ENCODE results near the gene PKNOX2. TPM values are rescaled to one million over a fixed set of nuclear protein-coding genes. Genes with fewer than 3 reads are reported as not detected.

Gene PKNOX2
- total and polyA plus RNA-seq, 10 of the 15 experiments (the other 5 are each of a cell fraction or from before 2014, with no cell fraction given) = not detected

DNA sequence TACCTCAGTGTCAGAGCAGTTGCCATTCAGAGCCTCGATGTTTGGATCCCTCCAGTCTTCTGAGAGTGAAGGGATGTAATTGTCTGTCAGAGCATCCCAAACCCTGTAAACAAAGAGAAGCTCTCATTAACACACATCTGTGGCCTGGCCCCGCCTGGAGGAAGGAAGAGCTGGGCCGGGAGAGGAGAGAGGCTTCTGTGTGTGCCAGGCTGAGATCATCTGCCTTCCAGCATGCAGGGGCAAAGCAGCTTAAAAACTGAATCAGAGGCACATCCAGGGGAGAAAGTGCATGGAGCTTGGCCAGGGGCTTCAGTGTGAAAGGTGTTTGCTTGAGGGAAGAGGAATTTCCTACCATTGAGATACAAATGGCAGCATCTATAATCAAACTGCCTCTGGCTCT is 317.0 kb downstream of the PKNOX2 start:
- Histone ChIP-seq H3K4me1 (ENCODE audit: control insufficient read depth, insufficient read depth, low read length) (no peaks in the 10 kb centered on the region), H3K9ac (ENCODE audit: control insufficient read depth, insufficient read depth, low read length) (no peak overlapping the region), H3K4me3 (no peak overlapping the region), H3K9me3 (replicated peaks; ENCODE audit: control insufficient read depth, insufficient read depth, low read length) (no peaks in the 10 kb centered on the region), H3K27ac (ENCODE audit: control insufficient read depth, insufficient read depth) (no peak overlapping the region), H3K4me2 (ENCODE audit: control insufficient read depth, insufficient read depth) (no peak overlapping the region), H2AFZ (ENCODE audit: control insufficient read depth, low read depth, low read length) (no peak overlapping the region), H3K79me2 (ENCODE audit: control insufficient read depth, insufficient read depth, low read length) (no peaks in the 10 kb centered on the region), H3K27me3 (replicated peaks in 1 of 2; ENCODE audit: control insufficient read depth in 2 of 2, insufficient read depth in 2 of 2, low read length in 1 of 2) (no peaks in the 10 kb centered on the region), H4K20me1 (ENCODE audit: control insufficient read depth, insufficient read depth) (no peaks in the 10 kb centered on the region), H3K36me3 (ENCODE audit: control insufficient read depth in 2 of 2, insufficient read depth in 2 of 2, low read length in 1 of 2) (no peaks in the 10 kb centered on the region)
- DNase-seq (ENCODE audit: low read depth, low spot score) (no peak), ATAC-seq (no peak), FAIRE-seq (no peak)
- ChIA-PET SMC1A (ENCODE audit: uncharacterized antibody, unreplicated experiment) (no interaction called here), CTCF (interaction anchor here (2.0 kb wide), 1 partner anchor 28 kb away, joined by 6 read pairs; no protein-coding TSS in a partner anchor), POLR2A (no interaction called here), RAD21 (ENCODE audit: unreplicated experiment) (no interaction called here)
- 51% methylated on average over 3 of the region's 3 CpGs for WGBS (ENCODE audit: insufficient coverage, insufficient replicate concordance, low lambda C conversion rate, missing lambda C conversion rate)
- no TSS peak for BruUV-seq (replicated peaks)
- in situ Hi-C loops (cut with MboI) (no loop called here), intact Hi-C loops (cut with micrococcal nuclease; ENCODE audit: unreplicated experiment) (no loop called here)
- no peak for TF ChIP-seq CBFB (IDR thresholded peaks at IDR 0.05; ENCODE audit: low read depth)
- TF ChIP-seq, protein P1, sequence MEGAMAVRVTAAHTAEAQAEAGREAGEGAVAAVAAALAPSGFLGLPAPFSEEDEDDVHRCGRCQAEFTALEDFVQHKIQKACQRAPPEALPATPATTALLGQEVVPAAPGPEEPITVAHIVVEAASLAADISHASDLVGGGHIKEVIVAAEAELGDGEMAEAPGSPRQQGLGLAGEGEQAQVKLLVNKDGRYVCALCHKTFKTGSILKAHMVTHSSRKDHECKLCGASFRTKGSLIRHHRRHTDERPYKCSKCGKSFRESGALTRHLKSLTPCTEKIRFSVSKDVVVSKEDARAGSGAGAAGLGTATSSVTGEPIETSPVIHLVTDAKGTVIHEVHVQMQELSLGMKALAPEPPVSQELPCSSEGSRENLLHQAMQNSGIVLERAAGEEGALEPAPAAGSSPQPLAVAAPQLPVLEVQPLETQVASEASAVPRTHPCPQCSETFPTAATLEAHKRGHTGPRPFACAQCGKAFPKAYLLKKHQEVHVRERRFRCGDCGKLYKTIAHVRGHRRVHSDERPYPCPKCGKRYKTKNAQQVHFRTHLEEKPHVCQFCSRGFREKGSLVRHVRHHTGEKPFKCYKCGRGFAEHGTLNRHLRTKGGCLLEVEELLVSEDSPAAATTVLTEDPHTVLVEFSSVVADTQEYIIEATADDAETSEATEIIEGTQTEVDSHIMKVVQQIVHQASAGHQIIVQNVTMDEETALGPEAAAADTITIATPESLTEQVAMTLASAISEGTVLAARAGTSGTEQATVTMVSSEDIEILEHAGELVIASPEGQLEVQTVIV (IDR thresholded peaks at IDR 0.05; ENCODE audit: borderline replicate concordance, partially characterized antibody) = no peak
- no peak for TF ChIP-seq SREBF1 (IDR thresholded peaks at IDR 0.05; ENCODE audit: low read length)
- TF ChIP-seq IKZF1 (conservative IDR thresholded peaks at IDR 0.05) = no peak
- TF ChIP-seq, protein P2, sequence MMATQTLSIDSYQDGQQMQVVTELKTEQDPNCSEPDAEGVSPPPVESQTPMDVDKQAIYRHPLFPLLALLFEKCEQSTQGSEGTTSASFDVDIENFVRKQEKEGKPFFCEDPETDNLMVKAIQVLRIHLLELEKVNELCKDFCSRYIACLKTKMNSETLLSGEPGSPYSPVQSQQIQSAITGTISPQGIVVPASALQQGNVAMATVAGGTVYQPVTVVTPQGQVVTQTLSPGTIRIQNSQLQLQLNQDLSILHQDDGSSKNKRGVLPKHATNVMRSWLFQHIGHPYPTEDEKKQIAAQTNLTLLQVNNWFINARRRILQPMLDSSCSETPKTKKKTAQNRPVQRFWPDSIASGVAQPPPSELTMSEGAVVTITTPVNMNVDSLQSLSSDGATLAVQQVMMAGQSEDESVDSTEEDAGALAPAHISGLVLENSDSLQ (IDR thresholded peaks at IDR 0.05) = no peak
- TF ChIP-seq NR2F1 (conservative IDR thresholded peaks at IDR 0.05) = no peak
- no peak for TF ChIP-seq NFYB (IDR thresholded peaks at IDR 0.05; ENCODE audit: insufficient read depth, low read depth, low read length)
- no peak for TF ChIP-seq RUNX3 (IDR thresholded peaks at IDR 0.05; ENCODE audit: low read length)
- TF ChIP-seq MEF2A (IDR thresholded peaks at IDR 0.05; ENCODE audit: insufficient read depth, low read depth, low read length) = no peak
- TF ChIP-seq MYC (IDR thresholded peaks at IDR 0.05; ENCODE audit: insufficient read depth, insufficient read length, insufficient replicate concordance, low read length, severe bottlenecking) = no peak
- no peak for TF ChIP-seq ZSCAN29 (IDR thresholded peaks at IDR 0.05)
- no peak for TF ChIP-seq SREBF2 (IDR thresholded peaks at IDR 0.05; ENCODE audit: low read length)

Small RNAs within 50 kb of the gene (small RNA-seq; reads per million reads assigned to genes)
- gene RNU6-321P = not detected

Other genes with a start within 250 kb of the PKNOX2 start
- gene HEPN1, start 245.5 kb upstream of the PKNOX2 start, total RNA-seq (2014; rRNA removed) = not detected in 2 replicates
- not detected in 2 replicates for gene HEPN1, start 245.5 kb upstream of the PKNOX2 start, total RNA-seq (2014; rRNA removed; fragmentation: Illumina TruSeq; extraction: Trizol)
- not detected in 2 replicates for gene HEPN1, start 245.5 kb upstream of the PKNOX2 start, total RNA-seq (2021)
- gene HEPN1, start 245.5 kb upstream of the PKNOX2 start, polyA plus RNA-seq (2011; rRNA removed) = not detected in 2 replicates
- not detected in 2 replicates for gene HEPN1, start 245.5 kb upstream of the PKNOX2 start, polyA plus RNA-seq (2014; fragmentation: Illumina TruSeq; extraction: Trizol)
- gene HEPN1, start 245.5 kb upstream of the PKNOX2 start, polyA plus RNA-seq (2014; fragmentation: Nextera tagmentation; extraction: Ambion mirVana) = not detected
- gene HEPN1, start 245.5 kb upstream of the PKNOX2 start, polyA plus RNA-seq (2014; rRNA removed) = not detected in 2 replicates
- not detected for gene HEPN1, start 245.5 kb upstream of the PKNOX2 start, polyA plus RNA-seq (2016; fragmentation: Nextera tagmentation; extraction: Ambion mirVana)
- gene HEPACAM, start 228.7 kb upstream of the PKNOX2 start, total RNA-seq (2014; rRNA removed) = not detected in 2 replicates
- gene HEPACAM, start 228.7 kb upstream of the PKNOX2 start, total RNA-seq (2014; rRNA removed; fragmentation: Illumina TruSeq; extraction: Trizol) = not detected in 2 replicates
- gene HEPACAM, start 228.7 kb upstream of the PKNOX2 start, total RNA-seq (2021) = 0.08 TPM in 1 of 2 replicates, not detected in the other
- 0.03 TPM in 1 of 2 replicates, not detected in the other for gene HEPACAM, start 228.7 kb upstream of the PKNOX2 start, polyA plus RNA-seq (2011; rRNA removed)
- gene HEPACAM, start 228.7 kb upstream of the PKNOX2 start, polyA plus RNA-seq (2014; fragmentation: Illumina TruSeq; extraction: Trizol) = not detected in 2 replicates
- gene HEPACAM, start 228.7 kb upstream of the PKNOX2 start, polyA plus RNA-seq (2014; fragmentation: Nextera tagmentation; extraction: Ambion mirVana) = not detected
- gene HEPACAM, start 228.7 kb upstream of the PKNOX2 start, polyA plus RNA-seq (2014; rRNA removed) = not detected in 2 replicates
- not detected for gene HEPACAM, start 228.7 kb upstream of the PKNOX2 start, polyA plus RNA-seq (2016; fragmentation: Nextera tagmentation; extraction: Ambion mirVana)
- gene CCDC15, start 210.5 kb upstream of the PKNOX2 start, total RNA-seq (2014; rRNA removed) = 3.2 and 3.3 TPM in 2 replicates
- 5.3 and 5.4 TPM in 2 replicates for gene CCDC15, start 210.5 kb upstream of the PKNOX2 start, total RNA-seq (2014; rRNA removed; fragmentation: Illumina TruSeq; extraction: Trizol)
- 2.3 and 3.2 TPM in 2 replicates for gene CCDC15, start 210.5 kb upstream of the PKNOX2 start, total RNA-seq (2021)
- gene CCDC15, start 210.5 kb upstream of the PKNOX2 start, polyA plus RNA-seq (2011; rRNA removed) = 3.4 and 5.9 TPM in 2 replicates
- gene CCDC15, start 210.5 kb upstream of the PKNOX2 start, polyA plus RNA-seq (2014; fragmentation: Illumina TruSeq; extraction: Trizol) = 3.8 and 5.7 TPM in 2 replicates
- gene CCDC15, start 210.5 kb upstream of the PKNOX2 start, polyA plus RNA-seq (2014; fragmentation: Nextera tagmentation; extraction: Ambion mirVana) = 1 to 10 TPM; 2.0 to 2.8 TPM
- gene CCDC15, start 210.5 kb upstream of the PKNOX2 start, polyA plus RNA-seq (2014; rRNA removed) = 1.6 and 2.1 TPM in 2 replicates
- 1 to 10 TPM; 4.1 to 4.4 TPM for gene CCDC15, start 210.5 kb upstream of the PKNOX2 start, polyA plus RNA-seq (2016; fragmentation: Nextera tagmentation; extraction: Ambion mirVana)
- 2.4 and 2.7 TPM in 2 replicates for gene SLC37A2, start 101.4 kb upstream of the PKNOX2 start, total RNA-seq (2014; rRNA removed)
- gene SLC37A2, start 101.4 kb upstream of the PKNOX2 start, total RNA-seq (2014; rRNA removed; fragmentation: Illumina TruSeq; extraction: Trizol) = 1.3 and 1.4 TPM in 2 replicates
- gene SLC37A2, start 101.4 kb upstream of the PKNOX2 start, total RNA-seq (2021) = 3.0 and 3.4 TPM in 2 replicates
- gene SLC37A2, start 101.4 kb upstream of the PKNOX2 start, polyA plus RNA-seq (2011; rRNA removed) = 8.3 and 9.8 TPM in 2 replicates
- 1.4 and 1.7 TPM in 2 replicates for gene SLC37A2, start 101.4 kb upstream of the PKNOX2 start, polyA plus RNA-seq (2014; fragmentation: Illumina TruSeq; extraction: Trizol)
- gene SLC37A2, start 101.4 kb upstream of the PKNOX2 start, polyA plus RNA-seq (2014; fragmentation: Nextera tagmentation; extraction: Ambion mirVana) = under 1 TPM; 0.26 to 0.29 TPM
- gene SLC37A2, start 101.4 kb upstream of the PKNOX2 start, polyA plus RNA-seq (2014; rRNA removed) = 2.5 and 2.7 TPM in 2 replicates
- 1 to 10 TPM in 1 of 2 experiments, under 1 TPM in 1; 0.99 to 2.3 TPM for gene SLC37A2, start 101.4 kb upstream of the PKNOX2 start, polyA plus RNA-seq (2016; fragmentation: Nextera tagmentation; extraction: Ambion mirVana)
- 28.9 and 37.9 TPM in 2 replicates for gene TMEM218, start 53.1 kb upstream of the PKNOX2 start, total RNA-seq (2014; rRNA removed)
- 24.0 and 27.0 TPM in 2 replicates for gene TMEM218, start 53.1 kb upstream of the PKNOX2 start, total RNA-seq (2014; rRNA removed; fragmentation: Illumina TruSeq; extraction: Trizol)
- gene TMEM218, start 53.1 kb upstream of the PKNOX2 start, total RNA-seq (2021) = 14.4 and 19.9 TPM in 2 replicates
- gene TMEM218, start 53.1 kb upstream of the PKNOX2 start, polyA plus RNA-seq (2011; rRNA removed) = 35.7 and 36.8 TPM in 2 replicates
- gene TMEM218, start 53.1 kb upstream of the PKNOX2 start, polyA plus RNA-seq (2014; fragmentation: Illumina TruSeq; extraction: Trizol) = 30.5 and 46.9 TPM in 2 replicates
- gene TMEM218, start 53.1 kb upstream of the PKNOX2 start, polyA plus RNA-seq (2014; fragmentation: Nextera tagmentation; extraction: Ambion mirVana) = 10 to 100 TPM; 11.2 to 15.5 TPM
- gene TMEM218, start 53.1 kb upstream of the PKNOX2 start, polyA plus RNA-seq (2014; rRNA removed) = 25.2 and 28.7 TPM in 2 replicates
- gene TMEM218, start 53.1 kb upstream of the PKNOX2 start, polyA plus RNA-seq (2016; fragmentation: Nextera tagmentation; extraction: Ambion mirVana) = 10 to 100 TPM; 45.7 to 50.3 TPM

Data from GM12878 (cell line).